ENCODE measurements around the gene TBC1D22A. TPM values are rescaled to one million over a fixed set of nuclear protein-coding genes. Genes with fewer than 3 reads are reported as not detected.
A peak's percentile ranks its signal among the peaks of the same experiment; 100 is the strongest.

TBC1D22A gene
- polyA plus RNA-seq, 1 donor from 2014 or later, result 9.3 TPM

DNA sequence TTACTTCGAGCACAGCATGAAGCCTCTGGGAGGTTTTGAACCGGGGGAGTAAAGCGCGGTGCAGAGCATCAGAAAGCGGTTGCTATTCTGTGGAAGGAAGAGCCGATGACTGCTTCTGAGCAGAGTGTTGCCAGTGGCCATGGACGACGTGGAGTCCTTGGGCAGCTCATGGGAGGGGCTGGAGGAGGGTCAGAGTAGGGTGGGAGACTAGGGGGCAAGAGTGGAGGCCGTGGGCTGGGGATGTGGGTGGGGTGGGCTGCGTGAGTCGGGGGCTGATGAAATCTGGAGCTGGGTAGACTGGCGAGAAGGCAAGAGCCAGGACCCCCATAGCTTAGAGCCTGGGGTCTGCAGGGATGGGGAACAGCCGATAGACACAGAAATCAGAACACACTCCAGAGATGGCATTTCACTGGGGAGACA is 40.2 kb downstream of the TBC1D22A start:
- Histone ChIP-seq H3F3A (ENCODE audit: insufficient read depth, low read length, poor library complexity, severe bottlenecking) (no peaks in the 10 kb centered on the region), H3K9ac (ENCODE audit: low read length) (no peak overlapping the region), H3K4me2 (ENCODE audit: low read length) (no peak overlapping the region), H3K79me2 (replicated peaks; ENCODE audit: insufficient read depth, low read length) (no peaks in the 10 kb centered on the region), H4K20me1 (ENCODE audit: insufficient read depth) (no peaks in the 10 kb centered on the region), H3K4me3 (ENCODE audit: low read length) (no peak overlapping the region), H3K9me3 (ENCODE audit: low read length) (no peaks in the 10 kb centered on the region), H3K27me3 (ENCODE audit: insufficient read depth, low read depth, low read length) (no peaks in the 10 kb centered on the region), H3K27ac (ENCODE audit: low read length) (no peak overlapping the region), H3K36me3 (ENCODE audit: insufficient read depth, low read length) (peaks cover 4% of the 10 kb centered on the region), H2AFZ (ENCODE audit: low read depth, low read length) (no peak overlapping the region), H3K9me2 (ENCODE audit: insufficient read depth, low read length) (no peaks in the 10 kb centered on the region)
- TF ChIP-seq EP300 (conservative IDR thresholded peaks at IDR 0.05; ENCODE audit: poor library complexity, severe bottlenecking), result no peak
- TF ChIP-seq POLR2AphosphoS5 (IDR thresholded peaks at IDR 0.05), result no peak
- TF ChIP-seq, protein P1, sequence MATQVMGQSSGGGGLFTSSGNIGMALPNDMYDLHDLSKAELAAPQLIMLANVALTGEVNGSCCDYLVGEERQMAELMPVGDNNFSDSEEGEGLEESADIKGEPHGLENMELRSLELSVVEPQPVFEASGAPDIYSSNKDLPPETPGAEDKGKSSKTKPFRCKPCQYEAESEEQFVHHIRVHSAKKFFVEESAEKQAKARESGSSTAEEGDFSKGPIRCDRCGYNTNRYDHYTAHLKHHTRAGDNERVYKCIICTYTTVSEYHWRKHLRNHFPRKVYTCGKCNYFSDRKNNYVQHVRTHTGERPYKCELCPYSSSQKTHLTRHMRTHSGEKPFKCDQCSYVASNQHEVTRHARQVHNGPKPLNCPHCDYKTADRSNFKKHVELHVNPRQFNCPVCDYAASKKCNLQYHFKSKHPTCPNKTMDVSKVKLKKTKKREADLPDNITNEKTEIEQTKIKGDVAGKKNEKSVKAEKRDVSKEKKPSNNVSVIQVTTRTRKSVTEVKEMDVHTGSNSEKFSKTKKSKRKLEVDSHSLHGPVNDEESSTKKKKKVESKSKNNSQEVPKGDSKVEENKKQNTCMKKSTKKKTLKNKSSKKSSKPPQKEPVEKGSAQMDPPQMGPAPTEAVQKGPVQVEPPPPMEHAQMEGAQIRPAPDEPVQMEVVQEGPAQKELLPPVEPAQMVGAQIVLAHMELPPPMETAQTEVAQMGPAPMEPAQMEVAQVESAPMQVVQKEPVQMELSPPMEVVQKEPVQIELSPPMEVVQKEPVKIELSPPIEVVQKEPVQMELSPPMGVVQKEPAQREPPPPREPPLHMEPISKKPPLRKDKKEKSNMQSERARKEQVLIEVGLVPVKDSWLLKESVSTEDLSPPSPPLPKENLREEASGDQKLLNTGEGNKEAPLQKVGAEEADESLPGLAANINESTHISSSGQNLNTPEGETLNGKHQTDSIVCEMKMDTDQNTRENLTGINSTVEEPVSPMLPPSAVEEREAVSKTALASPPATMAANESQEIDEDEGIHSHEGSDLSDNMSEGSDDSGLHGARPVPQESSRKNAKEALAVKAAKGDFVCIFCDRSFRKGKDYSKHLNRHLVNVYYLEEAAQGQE (IDR thresholded peaks at IDR 0.05; ENCODE audit: borderline replicate concordance), result no peak
- TF ChIP-seq EZH2 (IDR thresholded peaks at IDR 0.05; ENCODE audit: borderline replicate concordance, insufficient read depth, low read length, poor library complexity, severe bottlenecking), result no peak
- TF ChIP-seq RAD21 (conservative IDR thresholded peaks at IDR 0.05), result no peak
- TF ChIP-seq TAF1 (IDR thresholded peaks at IDR 0.05; ENCODE audit: low read depth), result no peak
- no peak for TF ChIP-seq SMC3 (conservative IDR thresholded peaks at IDR 0.05; ENCODE audit: poor library complexity)

DNA sequence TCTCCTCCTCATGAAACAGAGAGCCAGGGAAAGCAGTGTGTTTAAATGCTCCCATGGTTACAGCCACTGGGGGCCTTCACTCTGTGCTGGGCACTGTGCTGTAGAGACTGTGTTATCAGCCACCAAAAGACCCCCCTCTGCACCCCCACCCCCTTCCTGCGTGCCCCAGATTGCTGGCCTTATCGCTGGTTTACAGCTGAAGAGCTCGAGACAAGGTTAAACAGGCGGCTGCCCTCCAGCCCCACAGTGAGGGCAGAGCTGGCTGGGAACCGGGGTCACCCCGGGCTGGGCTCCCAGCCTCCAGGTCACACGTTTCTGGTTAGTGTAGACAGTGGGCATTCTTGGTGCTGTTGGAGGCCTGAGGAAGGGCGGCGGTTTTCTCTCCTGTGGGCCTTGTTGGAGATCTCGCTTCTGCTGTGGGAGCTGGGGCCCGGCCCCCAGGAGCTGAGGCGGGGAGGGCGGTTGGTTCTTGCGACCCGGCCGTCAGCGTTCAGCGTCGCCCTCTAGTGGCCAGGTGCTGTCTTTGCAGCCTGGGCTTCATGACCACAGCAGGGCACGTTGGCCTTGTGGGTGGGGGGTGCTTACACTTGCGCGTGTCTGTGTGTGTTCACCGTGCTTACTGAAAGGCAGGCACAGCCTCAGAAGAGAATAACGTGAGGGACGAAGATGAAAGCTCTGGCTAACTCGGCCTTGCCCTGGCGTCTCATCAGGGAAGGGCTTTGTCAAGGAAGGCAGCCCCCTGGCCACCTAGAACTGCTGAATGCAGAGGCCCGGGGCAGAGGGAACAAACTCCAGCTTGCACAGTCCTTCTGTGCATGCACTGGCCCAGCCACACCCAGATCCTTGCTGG is 40.8 kb downstream of the TBC1D22A start:
- Histone ChIP-seq H3K79me2 (replicated peaks; ENCODE audit: insufficient read depth, low read length) (no peaks in the 10 kb centered on the region), H3K9me2 (ENCODE audit: insufficient read depth, low read length) (no peaks in the 10 kb centered on the region), H3K9ac (ENCODE audit: low read length) (no peak overlapping the region), H2AFZ (ENCODE audit: low read depth, low read length) (no peak overlapping the region), H3K9me3 (ENCODE audit: low read length) (no peaks in the 10 kb centered on the region), H3K4me2 (ENCODE audit: low read length) (no peak overlapping the region), H4K20me1 (ENCODE audit: insufficient read depth) (no peaks in the 10 kb centered on the region), H3F3A (ENCODE audit: insufficient read depth, low read length, poor library complexity, severe bottlenecking) (no peaks in the 10 kb centered on the region), H3K27me3 (ENCODE audit: insufficient read depth, low read depth, low read length) (no peaks in the 10 kb centered on the region), H3K36me3 (ENCODE audit: insufficient read depth, low read length) (peaks cover 4% of the 10 kb centered on the region), H3K4me3 (ENCODE audit: low read length) (no peak overlapping the region), H3K27ac (ENCODE audit: low read length) (no peak overlapping the region)
- TF ChIP-seq SMC3 (conservative IDR thresholded peaks at IDR 0.05; ENCODE audit: poor library complexity) (peak; percentile 28), EZH2 (IDR thresholded peaks at IDR 0.05; ENCODE audit: borderline replicate concordance, insufficient read depth, low read length, poor library complexity, severe bottlenecking) (no peak), RAD21 (conservative IDR thresholded peaks at IDR 0.05) (peak; percentile 32)
- TF ChIP-seq, protein P1 (IDR thresholded peaks at IDR 0.05; ENCODE audit: borderline replicate concordance), result no peak
- TF ChIP-seq, protein P2, sequence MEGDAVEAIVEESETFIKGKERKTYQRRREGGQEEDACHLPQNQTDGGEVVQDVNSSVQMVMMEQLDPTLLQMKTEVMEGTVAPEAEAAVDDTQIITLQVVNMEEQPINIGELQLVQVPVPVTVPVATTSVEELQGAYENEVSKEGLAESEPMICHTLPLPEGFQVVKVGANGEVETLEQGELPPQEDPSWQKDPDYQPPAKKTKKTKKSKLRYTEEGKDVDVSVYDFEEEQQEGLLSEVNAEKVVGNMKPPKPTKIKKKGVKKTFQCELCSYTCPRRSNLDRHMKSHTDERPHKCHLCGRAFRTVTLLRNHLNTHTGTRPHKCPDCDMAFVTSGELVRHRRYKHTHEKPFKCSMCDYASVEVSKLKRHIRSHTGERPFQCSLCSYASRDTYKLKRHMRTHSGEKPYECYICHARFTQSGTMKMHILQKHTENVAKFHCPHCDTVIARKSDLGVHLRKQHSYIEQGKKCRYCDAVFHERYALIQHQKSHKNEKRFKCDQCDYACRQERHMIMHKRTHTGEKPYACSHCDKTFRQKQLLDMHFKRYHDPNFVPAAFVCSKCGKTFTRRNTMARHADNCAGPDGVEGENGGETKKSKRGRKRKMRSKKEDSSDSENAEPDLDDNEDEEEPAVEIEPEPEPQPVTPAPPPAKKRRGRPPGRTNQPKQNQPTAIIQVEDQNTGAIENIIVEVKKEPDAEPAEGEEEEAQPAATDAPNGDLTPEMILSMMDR (IDR thresholded peaks at IDR 0.05; ENCODE audit: poor library complexity, severe bottlenecking), result peak; percentile 65
